K562 treated with DMSO at 1 percent for 24 hours (cell line): Measurements from ENCODE around the gene RBMY1E. TPM values are rescaled to one million over a fixed set of nuclear protein-coding genes. Genes with fewer than 3 reads are reported as not detected.

Experiments used
- total RNA-seq: library from RNA; unstranded; fragments of 300-600 nt; gene quantifications from 2 replicates; pipeline ENCODE4 v1.2.3, GENCODE V29; 2022; ENCODE audit warnings: low read depth; ENCODE audit not compliant: insufficient read depth

The RBMY1E gene
- total RNA-seq: not detected in 2 replicates

DNA sequence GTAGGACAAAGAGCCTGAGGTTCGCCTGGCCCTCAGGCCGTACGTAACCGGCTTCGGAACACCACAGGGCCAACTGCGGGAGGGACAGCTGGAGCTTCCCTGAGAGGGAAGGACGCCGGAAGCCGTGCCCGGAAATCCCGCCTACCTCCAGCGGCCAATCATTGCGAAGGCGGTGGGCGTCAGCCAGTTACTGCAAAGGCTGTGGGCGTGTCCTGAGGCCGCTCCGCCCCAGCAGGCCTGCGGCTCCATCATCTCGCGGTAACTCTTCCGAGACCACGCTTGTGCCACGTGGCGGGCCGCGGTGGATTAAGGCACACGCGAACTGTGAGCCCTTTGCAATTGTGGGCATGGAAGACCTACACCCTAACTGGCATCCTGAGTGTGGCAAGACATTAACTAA lies at the start of gene RBMY1E:
Gene RBMY1E, minus strand, starts transcription at position 101 of the 400 bp plus-strand sequence. CDS start 1,978 bp downstream, outside the sequence.

DNA sequence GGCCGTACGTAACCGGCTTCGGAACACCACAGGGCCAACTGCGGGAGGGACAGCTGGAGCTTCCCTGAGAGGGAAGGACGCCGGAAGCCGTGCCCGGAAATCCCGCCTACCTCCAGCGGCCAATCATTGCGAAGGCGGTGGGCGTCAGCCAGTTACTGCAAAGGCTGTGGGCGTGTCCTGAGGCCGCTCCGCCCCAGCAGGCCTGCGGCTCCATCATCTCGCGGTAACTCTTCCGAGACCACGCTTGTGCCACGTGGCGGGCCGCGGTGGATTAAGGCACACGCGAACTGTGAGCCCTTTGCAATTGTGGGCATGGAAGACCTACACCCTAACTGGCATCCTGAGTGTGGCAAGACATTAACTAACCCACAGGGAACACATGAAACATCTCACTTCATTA lies 23.4 kb downstream of the RBMY1E start, which contains the start of gene RBMY1D:
Gene RBMY1D, minus strand, starts transcription at position 101 of the 400 bp plus-strand sequence. CDS start 2,013 bp downstream, outside the sequence.

Other genes starting within 250 kb of the RBMY1E start
- not detected in 2 replicates for gene RBMY1D, start 23.5 kb downstream of the RBMY1E start, total RNA-seq